ENCODE measurements around the gene SNURF.
"Not testable (repeated sequence)": the region's sequence is repeated elsewhere in the genome, so short reads cannot be mapped to it uniquely, and the experiment has no call there.

GRCh38 chr15:24938224-24938623 is 16.6 kb upstream of the SNURF start:
- not testable (repeated sequence) for TF ChIP-seq TAF1, POLR2A (IDR thresholded peaks at IDR 0.05; ENCODE audit: low read depth, low read length)
